ENCODE results near the gene RTN4IP1.

DNA sequence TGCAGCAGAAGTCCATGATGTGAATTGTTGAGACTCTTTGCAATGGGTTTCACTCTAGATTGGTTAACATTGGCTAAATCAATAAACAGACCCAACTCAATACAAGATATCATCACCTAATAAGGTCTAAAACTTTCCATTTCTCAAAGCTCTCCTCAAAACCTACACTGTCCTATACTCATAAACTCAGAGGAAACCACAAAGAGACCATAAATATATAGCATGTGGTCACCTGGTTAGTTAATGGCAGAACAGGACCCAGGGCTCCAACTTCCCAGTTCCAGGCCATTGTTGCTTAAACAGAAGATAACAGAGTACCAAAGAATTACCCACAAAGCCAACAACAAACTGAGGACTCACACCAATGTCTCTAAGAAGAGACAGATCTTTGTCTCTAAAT is 12.0 kb downstream of the RTN4IP1 start:
- TF ChIP-seq, protein P1, sequence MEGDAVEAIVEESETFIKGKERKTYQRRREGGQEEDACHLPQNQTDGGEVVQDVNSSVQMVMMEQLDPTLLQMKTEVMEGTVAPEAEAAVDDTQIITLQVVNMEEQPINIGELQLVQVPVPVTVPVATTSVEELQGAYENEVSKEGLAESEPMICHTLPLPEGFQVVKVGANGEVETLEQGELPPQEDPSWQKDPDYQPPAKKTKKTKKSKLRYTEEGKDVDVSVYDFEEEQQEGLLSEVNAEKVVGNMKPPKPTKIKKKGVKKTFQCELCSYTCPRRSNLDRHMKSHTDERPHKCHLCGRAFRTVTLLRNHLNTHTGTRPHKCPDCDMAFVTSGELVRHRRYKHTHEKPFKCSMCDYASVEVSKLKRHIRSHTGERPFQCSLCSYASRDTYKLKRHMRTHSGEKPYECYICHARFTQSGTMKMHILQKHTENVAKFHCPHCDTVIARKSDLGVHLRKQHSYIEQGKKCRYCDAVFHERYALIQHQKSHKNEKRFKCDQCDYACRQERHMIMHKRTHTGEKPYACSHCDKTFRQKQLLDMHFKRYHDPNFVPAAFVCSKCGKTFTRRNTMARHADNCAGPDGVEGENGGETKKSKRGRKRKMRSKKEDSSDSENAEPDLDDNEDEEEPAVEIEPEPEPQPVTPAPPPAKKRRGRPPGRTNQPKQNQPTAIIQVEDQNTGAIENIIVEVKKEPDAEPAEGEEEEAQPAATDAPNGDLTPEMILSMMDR (IDR thresholded peaks at IDR 0.05), result no peak
- TF ChIP-seq POLR2AphosphoS5 (IDR thresholded peaks at IDR 0.05) (no peak), POLR2A (IDR thresholded peaks at IDR 0.05) (no peak), EP300 (IDR thresholded peaks at IDR 0.05) (no peak)
